ENCODE measurements around the gene PAFAH1B1.

Gene PAFAH1B1

DNA sequence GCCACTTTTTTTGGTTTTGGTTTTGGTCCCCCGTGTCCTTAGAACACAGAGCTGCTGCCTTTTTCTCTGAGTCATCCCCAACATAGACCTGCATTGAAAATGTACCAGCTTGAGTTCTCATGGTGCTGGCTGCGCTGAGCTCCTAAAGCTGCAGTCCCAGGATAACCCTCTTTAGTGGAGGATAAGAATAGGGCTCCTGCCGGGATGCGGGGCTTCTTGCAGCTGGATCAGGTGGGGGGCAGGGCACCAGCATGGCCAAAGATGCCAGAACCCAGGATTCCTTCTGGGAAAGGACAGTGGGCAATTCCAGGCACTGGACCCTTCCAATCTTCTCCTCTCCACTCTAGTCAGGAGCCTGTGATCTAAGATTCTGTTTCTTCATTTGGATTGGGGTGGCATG lies 126.4 kb downstream of the PAFAH1B1 start:
- no peak for DNase-seq (ENCODE audit: low read depth)

- DNase-seq (ENCODE audit: low read depth) = no peak
Observed at GRCh38 chr17:2721603-2722002, 128.1 kb downstream of the PAFAH1B1 start.

DNA sequence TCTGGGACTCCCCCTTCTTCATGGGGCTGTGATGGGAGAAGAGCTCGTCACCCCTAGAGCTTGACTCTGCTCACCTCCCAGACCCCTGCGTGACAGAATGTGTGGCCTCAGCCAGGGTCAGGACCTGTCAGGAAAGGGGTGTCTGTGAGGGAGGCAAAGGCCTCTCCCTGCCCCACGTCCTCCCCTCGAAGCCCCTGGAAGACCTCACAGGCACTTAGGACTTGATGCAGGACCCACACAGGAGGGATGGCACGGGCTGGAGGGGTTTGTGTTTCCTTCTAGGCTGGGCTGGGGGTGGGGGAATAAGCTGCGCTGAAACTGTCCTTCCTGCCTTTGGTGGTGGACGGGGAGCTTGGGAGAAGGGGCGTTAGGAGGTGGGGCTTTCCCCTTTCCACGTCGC lies 129.2 kb downstream of the PAFAH1B1 start:
- no peak for DNase-seq (ENCODE audit: low read depth)

- DNase-seq (ENCODE audit: low read depth) = no peak
Observed at GRCh38 chr17:2723505-2723996, 130.1 kb downstream of the PAFAH1B1 start.

DNA sequence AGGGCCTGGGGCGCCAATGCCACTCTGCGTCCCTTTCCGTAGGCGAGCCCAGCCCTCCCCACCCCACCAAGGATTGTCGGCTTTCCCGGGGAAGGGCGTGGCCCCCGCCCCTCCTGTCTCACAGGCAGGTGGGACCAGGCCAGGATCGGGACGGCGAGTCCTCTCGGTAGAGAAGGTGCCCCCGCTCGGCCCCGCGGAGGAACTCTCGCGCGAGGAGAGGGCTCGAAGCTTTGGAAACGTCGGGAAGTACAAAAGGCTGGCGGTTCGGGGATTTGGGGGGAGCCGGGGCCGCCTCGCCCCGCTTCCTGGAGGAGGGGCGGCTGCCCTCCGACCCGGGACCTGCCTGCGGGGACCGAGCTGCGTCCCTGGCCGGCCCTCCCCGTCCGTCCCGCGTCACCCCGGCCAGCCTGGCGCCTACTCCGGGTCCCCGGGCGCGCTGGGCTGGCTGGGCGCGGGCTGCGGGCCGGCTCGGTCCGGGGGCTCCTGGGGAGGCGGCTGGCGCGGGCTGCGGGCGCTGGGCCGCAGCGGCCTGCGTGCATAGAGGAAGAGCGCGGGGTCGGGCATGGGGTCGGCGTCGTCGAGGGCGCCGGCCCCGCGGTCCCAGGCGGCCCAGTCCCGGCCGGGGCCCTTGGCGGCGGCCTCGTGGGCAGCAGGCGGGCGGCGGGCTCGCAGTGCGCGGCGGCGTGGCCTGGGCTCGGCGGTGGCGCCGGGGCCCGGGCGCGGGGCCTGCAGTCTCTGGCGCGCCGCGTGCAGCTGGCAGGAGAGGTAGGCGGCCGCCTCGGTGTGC lies 130.7 kb downstream of the PAFAH1B1 start:
- DNase-seq (ENCODE audit: low read depth) = no peak

- no peak for DNase-seq (ENCODE audit: low read depth)
Observed at GRCh38 chr17:2724784-2725164, 131.3 kb downstream of the PAFAH1B1 start.

DNA sequence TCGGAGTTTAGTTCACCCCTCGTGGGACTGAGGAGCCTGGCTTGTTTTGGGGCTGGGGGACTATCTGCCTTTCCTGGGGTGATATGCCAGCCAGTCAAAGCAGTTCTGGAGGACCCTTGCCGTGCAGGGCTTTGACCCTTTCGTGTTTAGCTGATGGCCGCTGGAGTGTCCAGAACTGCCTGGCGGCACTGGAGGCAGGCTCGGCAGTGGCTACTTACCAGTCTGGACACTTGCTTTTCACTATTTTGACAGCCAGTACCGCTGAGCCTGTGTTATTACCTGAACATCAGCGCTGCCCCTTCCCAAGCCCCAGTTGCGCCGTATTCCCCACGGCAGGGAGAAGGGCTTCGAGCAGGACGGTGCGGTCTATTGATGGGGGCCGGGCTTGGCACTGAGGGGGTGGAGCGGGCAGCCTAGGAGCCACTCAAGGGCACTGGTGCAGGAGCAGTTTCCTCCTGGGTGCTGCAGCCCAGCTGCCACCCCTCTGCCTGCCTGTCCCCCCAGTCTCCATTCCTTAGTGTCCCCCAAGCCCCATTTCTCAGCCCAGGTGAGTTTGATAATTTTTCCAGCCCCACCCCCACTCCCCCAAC lies 137.4 kb downstream of the PAFAH1B1 start:
- DNase-seq (ENCODE audit: low read depth) = no peak

DNA sequence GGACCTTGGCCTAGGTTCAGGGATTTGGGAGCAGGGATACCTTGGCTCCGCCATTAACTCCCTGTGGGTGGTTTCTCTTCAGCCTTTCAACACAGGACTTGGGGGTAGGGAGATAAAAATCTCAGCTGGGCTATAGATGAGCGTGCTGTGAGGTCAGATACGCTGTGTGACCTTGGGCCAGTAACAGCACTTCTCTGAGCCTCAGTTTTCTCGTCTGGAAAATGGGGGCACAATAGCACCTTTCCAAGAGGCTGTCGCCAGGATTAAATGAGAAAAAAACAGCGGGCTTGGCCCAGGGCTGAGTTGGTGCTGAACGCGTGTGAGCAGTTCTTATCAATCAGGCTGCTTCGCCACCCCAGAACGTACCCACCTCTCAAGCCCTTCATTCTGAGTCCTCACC lies 138.4 kb downstream of the PAFAH1B1 start:
- no peak for DNase-seq (ENCODE audit: low read depth)

DNA sequence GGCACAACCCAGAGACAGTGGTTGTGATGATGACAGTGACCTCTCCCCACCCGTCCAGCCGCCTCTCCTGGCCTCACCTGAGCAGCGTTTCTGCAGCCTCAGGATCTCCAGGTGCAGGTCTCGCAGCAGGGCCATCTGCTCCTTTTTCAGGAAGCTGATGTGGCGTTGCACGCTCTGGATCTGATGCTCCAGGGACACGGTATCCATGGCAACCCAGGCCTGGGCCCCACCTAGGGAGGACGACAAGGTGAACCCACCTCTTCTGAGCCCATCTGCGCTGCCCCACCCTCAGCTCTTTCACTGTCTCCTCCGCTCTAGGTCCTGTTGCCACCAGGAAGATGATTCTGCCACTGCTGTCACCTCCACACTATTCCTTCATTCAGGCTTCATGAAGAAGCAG lies 141.5 kb downstream of the PAFAH1B1 start:
- no peak for DNase-seq (ENCODE audit: low read depth)

All from stimulated activated CD8-positive, alpha-beta memory T cell treated with anti-CD3 and anti-CD28 coated beads, Interleukin-15, amount 100 ng/mL, for 24 hours (primary cell).